Jurkat, Clone E6-1 (cell line): ENCODE measurements around the gene SCN1B.
A peak's percentile ranks its signal among the peaks of the same experiment; 100 is the strongest.
"Not testable (repeated sequence)": the region's sequence is repeated elsewhere in the genome, so short reads cannot be mapped to it uniquely, and the experiment has no call there.

Source experiments
- DNase-seq: peaks from one replicate; pipeline ENCODE4 v3.0.0-alpha.2; 2011; ENCODE audit warnings: low read depth, low spot score
- H3K4me3 ChIP-seq: 2 replicates; pipeline ENCODE4 v1.5.1; 2011; ENCODE audit warnings: mild to moderate bottlenecking, low read length, control low read depth, moderate library complexity

The SCN1B gene

DNA sequence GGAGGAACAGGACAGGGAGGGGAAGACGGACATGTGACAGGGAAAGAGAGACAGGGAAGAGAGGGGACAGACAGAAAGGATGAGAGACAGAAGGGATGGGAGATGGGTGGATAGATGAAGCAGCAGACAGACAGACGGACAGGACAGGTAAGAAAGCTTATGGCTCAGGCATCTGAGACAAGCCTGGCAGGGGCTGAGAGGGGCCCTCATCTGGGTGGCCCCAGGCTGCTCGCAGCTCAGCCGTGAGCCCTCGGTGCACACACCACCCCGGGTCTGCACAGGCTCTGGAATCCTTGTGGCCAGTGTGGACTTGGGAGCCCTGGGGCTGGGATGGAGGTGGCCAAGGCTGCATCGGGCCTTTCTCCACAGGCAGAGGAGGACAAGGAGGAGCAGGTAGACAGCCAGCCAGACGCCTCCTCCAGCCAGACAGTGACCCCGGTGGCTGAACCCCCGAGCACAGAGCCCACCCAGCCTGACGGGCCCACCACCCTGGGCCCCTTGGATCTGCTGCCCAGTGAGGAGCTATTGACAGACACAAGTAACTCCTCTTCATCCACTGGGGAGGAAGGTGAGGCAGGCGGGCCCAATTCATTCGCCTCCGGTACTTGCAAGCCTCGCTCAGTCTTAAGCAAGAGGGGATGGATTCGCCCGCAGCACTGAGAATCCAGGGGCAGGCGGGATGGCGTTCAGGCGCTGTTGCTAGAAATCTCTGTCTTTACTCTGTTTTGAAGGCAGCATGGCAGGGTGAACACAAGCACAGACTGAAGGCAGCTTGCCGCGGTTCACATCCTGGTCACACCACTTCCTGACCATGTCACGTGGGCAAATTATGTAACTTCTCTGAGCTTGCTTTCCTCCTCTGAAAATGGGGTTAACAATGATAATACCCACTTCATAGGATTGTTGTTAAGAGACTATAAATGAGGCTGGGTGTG is 16.2 kb upstream of the SCN1B start:
- no peak overlapping the region for H3K4me3 ChIP-seq
- peak; percentile 86 for DNase-seq

DNA sequence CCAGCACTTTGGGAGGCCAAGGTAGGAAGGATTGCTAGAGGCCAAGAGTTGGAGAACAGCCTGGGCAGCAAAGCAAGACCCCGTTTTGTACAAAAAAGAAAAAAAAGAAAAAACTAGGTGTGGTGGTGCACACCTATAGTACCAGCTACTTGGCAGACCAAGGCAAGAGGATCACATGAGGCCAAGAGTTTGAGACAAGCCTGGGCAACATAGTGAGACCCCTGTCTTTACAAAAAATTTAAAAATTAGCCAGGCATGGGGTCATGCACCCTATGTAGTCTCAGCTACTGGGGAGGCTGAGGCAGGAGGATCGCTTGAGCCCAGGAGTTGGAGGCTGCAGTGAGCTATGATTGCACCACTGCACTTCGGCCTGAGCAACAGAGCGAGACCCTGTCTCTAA is 15.5 kb upstream of the SCN1B start:
- DNase-seq, H3K4me3 ChIP-seq: not testable (repeated sequence)

DNA sequence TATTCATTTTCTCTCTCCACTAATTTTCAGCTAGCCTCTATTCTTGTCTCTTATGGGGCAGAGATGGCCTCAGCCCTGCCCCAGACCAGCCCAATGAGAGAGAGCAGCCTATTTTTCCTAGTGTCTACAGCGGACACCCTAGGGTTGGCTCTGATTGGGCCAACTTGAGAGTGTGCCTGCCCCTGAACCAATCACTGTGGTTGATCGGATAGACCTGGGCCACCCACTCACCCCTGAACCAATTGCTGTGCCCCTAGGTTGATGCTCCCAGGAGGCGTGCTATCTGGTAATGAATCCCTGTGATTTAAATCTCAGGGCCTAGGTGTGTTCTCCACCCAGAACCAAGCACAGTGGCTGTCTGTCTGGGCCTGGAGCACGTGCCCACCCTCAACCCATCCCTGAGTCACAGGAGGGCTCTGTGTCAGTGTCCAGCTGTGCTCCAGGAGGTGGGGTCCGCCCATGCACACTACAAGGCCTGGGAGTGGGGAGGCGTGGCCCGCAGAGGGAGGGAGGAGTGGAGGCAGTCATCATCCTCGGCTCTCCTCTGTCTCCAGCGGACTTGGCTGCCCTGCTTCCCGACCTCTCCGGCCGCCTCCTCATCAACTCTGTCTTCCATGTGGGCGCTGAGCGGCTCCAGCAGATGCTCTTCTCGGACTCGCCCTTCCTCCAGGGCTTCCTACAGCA is 14.9 kb upstream of the SCN1B start:
- no peak for DNase-seq
- H3K4me3 ChIP-seq = no peak overlapping the region

DNA sequence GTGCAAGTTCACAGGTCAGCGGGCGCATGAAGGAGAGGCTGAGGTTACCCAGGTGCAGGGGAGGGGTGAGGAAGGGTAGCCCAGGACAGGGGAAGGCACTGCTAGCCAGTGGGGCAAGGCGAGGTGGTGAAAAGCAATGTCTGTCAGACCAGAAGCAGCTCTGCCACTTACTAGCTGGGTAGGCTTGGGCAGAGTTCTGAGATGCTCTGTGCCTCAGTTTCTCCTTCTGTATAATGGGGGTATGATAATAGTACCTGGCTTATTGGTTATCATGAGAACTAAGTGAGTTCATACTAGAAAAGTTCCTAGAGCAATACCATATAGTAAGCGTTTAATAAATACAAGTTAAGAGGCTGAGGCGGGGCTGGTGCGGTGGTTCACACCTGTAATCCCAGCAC is 14.3 kb upstream of the SCN1B start:
- no peak overlapping the region for H3K4me3 ChIP-seq
- DNase-seq = no peak

DNA sequence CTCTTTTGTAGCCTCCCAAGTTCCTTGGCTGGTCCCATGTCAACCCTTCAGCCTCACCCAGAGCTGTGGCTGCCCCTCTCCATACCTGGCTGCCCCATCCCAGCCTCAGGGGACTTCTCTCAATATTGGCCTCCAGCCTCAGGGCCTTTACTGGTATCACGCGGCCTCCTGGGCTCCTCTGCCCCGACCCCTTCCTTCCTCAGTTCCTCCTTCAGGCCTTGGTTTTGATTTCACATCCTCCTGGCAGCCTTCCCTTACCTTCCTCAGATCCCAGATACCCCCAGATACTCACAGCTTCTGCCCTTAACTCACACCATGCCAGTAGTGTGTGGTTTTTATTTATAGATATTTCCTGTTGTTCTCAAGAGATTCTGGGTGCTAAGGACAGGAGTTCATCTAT is 12.8 kb upstream of the SCN1B start:
- H3K4me3 ChIP-seq = no peak overlapping the region
- no peak for DNase-seq

DNA sequence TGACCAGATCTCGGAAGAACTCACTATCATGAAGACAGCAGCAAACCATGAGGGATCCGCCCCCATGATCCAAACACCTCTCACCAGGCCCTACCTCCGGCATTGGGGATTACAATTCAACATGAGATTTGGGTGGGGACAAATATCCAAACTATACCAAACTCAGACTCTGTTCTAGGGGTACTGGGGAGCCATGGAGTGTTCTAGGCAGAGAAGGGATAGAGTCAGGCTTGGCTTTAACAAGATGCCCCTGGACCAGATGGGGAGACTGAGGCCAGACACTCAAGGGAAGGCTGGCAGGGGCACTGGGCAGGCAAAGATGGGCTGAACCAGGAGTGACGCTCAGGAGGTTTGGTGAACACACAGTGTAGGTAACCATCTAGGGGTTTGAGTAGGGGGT is 11.9 kb upstream of the SCN1B start:
- H3K4me3 ChIP-seq = no peak overlapping the region

DNA sequence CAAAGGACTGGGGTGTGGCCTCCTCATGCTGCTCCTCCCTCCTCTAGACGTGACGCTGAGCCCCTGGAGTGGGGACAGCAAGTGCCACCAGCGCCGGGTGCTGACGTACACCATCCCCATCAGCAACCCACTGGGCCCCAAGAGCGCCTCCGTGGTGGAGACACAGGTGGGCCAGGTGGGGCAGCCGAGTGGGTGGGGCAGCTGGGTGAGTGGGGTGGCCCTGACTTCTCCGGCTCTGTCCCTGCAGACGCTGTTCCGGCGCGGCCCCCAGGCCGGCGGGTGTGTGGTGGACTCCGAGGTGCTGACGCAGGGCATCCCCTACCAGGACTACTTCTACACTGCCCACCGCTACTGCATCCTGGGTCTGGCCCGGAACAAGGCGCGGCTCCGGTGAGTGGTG is 11.1 kb upstream of the SCN1B start:
- DNase-seq = no peak
- H3K4me3 ChIP-seq = no peak overlapping the region

More for the DNA sequence above, 11.9 kb upstream of the SCN1B start:
- no peak for DNase-seq

DNA sequence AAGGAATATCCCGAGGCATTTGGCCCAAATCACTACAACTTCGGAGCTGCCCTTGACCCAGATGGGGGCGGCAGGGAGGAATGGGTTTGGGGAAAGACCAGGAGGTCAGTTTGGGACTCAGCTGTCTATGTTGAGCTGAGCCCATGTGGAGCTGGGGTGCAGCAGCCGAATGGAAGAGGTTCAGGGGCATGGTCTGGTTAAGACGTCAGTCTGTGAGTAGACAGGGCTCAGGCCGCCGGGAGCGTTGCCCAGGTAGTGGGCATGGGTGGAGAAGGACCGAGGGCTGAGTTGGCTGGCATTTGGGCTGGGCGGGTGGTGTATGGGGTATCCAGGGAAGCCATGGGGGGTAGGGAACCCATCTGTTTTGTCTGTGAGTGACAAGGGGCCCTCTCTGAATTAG is 9.3 kb upstream of the SCN1B start:
- H3K4me3 ChIP-seq = no peak overlapping the region
- DNase-seq = no peak

DNA sequence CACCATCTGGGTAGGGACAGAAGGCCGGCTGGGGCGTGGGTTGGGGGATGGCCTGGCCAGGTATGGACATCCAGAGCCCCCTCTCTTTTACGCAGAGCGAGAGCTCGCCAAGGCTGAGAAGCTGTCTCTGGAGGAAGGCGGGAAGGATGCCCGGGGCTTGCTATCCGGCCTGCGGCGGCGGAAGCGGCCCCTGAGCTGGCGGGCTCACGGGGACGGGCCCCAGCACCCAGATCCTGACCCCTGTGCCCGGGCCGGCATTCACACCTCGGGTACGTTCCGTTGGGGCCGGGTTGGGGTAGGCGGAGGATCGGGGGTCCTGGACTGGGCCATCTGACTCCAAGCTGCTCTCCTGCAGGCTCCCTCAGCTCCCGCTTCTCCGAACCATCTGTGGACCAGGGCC is 8.7 kb upstream of the SCN1B start:
- no peak for DNase-seq
- no peak overlapping the region for H3K4me3 ChIP-seq

DNA sequence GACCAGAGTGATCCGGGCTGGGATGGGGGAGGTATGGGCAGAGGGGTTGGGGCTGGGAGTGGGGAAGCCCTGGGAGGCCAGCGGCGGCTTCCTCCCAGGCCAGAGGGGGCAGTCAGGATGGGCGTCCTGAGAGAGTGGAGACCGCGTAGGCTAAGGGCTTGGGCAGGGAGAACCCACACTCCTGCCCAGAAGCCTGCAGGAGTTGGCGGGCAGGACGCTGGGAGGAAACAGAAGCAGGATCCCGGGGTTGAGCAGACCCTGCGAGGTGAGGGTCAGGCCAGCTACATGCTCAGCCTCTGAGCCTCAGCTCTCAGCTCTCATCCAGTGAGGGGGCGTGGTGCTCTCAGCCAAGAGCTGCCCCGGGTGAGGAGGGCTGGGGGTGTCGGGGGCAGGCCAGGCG is 7.8 kb upstream of the SCN1B start:
- H3K4me3 ChIP-seq = no peak overlapping the region
- DNase-seq = no peak

DNA sequence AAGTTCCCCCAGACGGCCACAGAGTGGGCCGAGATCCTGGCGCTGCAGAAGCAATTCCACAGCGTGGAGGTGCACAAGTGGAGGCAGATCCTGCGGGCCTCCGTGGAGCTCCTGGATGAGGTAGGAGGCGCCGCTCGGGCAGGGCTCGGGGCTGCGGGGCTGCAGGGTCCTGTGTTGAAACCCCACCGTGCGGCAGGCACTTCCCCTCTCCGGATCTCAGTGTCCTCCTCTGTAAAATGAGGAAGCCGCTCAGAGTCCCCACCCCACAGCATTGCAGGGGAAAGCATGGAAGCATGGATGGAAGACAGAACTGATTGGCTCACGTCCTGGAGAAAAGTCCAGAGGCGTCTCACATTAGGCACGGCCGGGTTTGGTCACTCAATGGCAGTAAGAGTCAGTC is 6.8 kb upstream of the SCN1B start:
- no peak overlapping the region for H3K4me3 ChIP-seq
- no peak for DNase-seq

DNA sequence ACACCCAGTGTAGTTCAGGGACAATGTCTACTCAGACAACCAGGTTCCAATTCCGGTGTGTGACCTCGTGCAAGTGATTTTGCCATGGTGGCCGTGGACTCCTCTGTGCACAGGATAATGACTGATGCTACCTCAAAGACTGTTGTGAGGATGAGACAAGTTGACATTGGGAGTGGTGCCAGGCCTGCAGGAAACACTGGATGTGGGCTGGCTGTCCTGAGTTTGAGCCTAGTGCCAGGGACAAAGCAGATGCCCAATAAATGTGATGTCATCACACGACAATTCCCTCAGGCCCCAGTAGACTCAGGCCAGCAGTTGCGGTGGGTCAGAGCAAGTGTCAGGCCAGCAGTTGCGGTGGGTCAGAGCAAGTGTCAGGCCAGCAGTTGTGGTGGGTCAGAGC is 6.2 kb upstream of the SCN1B start:
- no peak overlapping the region for H3K4me3 ChIP-seq
- DNase-seq = no peak

DNA sequence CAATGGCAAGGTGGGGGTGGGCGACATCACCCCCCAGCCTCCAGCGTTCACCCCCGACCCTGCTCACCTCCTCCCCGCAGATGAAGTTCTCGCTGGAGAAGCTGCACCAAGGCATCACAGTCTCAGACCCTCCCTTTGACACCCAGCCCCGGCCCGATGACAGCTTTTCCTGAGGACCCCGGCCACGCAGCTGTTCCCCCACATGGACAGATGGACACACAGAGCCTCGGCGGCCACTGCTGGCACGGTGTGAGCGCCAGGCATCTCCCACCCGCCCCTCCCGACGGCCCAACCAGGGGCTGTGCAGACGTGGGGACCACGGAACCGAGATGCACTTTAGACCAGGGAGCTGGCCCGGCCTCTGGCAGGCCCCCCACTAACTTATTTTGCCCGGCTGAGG is 4.3 kb upstream of the SCN1B start:
- DNase-seq = no peak
- no peak overlapping the region for H3K4me3 ChIP-seq

DNA sequence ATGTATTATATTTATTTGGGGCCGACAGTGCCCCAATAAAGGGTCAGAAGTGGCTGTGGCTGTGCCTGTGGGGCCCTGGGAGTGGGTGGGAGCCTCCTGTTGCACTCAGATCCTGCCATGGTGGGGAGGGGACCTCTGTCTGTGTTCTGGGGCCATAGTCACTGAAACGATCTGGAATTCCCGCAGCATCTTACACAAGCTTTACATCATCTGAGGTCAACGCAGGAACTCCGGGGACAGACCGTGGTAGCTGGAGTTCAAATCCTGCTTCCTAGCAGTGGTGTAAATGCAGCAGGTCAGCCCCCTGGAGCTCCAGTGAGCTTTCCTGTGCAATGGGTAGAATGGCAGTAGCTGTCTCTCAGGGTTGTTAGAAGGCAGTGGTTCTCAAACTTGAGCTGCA is 3.9 kb upstream of the SCN1B start:
- DNase-seq = no peak
- no peak overlapping the region for H3K4me3 ChIP-seq

DNA sequence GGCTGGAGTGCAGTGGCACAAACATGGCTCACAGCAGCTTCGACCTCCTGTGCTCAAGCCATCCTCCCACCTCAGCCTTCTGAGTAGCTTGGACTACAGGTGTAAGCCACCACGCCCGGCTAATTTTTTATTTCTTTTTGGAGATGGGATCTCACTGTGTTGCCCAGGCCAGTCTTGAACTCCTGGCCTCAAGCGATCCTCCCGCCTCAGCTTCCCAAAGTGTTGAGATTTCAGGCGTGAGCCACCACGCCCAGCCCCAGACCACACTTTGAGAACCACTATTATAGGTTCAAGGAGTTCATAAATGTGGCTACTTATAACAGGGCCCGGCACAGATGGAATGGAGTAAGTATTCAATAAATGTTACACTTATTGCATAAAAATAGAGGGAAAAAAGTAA is 3.3 kb upstream of the SCN1B start:
- DNase-seq = no peak
- H3K4me3 ChIP-seq = no peak overlapping the region

DNA sequence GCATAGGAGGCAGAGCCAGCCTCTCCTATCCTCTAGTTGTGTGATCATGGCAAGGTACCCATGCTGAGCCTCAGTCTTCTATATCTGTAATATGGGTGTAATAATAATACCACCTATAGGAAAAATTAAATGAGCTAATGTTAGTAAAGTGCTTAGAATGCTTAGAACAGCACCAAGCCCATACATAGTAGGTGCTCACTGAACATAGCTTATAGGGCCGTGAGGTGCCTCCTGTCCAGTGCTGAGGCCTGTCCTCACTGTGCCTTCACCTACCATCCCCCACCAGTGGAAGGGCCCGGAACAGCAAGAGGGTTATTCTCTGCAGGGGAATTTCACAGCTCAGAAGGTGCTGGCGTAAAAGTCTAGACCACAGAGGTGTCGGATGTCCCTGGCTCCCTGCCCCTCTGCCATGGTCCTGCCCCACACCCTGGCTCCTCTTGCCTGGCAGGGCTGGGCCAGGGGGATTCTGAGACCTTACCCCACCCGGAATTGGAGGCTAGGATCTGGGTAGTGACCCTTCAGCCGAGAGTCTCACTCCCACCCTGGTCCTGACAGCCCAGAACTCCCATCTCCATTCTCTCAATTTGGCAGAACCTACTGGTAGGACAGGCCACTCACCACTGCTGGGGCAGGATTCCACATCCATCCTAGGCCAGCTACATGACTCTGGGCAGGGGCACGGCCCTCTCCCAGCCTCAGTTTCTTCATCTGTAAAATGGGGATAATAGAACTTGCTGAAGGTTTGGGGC is 2.2 kb upstream of the SCN1B start:
- no peak for DNase-seq

DNA sequence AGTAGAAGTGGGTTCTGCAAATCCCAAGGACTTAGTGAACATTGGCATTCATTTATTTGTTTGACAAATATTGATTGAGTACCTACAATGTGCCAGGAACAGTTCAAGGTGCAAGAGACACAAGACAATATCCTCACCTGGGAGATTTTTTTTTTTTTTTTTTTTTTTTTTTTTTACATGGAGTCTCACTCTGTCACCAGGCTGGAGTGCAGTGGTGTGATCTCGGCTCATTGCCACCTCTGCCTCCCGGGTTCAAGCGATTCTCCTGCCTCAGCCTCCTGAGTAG is 1.7 kb upstream of the SCN1B start:
- H3K4me3 ChIP-seq, DNase-seq: not testable (repeated sequence)

More for the DNA sequence above, 2.2 kb upstream of the SCN1B start:
- H3K4me3 ChIP-seq = no peak overlapping the region

DNA sequence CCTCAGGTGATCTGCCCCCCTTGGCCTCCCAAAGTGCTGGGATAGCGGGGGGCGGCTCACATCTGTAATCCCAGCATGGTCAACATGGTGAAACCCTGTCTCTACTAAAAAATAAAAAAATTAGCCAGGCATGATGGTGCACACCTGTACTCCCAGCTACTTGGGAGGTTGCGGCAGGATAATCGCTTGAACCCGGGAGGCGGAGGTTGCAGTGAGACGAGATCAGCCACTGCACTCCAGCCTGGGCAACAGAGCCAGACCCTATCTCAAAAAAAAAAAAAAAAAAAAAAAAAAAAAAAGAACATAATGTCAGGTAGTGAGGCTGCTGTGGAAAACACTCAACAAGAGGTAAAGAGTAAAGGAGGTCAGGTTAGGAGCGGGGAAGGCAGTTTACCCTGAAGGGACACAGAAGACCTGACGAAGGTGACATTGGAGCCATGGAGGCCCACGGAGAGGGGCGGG is 964 bp upstream of the SCN1B start:
- DNase-seq = not testable (repeated sequence)

DNA sequence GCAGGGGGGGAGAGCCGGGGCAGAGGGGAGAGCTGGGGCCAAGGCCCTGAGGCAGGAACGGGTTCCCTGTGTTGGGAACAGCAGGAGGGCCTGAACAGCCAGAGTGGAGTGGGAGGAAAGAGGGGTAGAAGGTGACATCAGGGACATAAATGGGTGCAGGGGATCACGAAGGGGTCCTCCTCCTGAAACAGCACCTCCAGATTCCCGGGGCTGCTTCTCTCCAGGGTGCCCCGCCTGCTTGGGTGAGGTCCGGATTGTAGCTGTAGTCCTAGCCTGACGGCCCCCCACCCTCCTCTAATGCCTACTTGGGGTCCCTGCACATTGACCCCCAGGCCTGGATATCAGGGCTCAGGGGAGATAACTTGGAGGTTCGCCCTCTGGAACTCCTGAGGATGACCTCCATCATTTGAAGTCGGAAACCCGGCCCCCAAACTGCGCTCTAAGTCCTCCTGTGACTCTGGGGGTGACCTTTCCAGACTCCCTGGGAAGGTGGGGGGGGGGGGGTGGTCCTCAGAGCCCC is 473 bp upstream of the SCN1B start:
- no peak for DNase-seq
- H3K4me3 ChIP-seq = no peak overlapping the region; the same call in 1 of the 2 replicates

More for the DNA sequence above, 964 bp upstream of the SCN1B start:
- H3K4me3 ChIP-seq = not testable (repeated sequence)
